GM18517 (cell line): ENCODE data around the gene NIBAN1.
"Not testable (repeated sequence)": the region's sequence is repeated elsewhere in the genome, so short reads cannot be mapped to it uniquely, and the experiment has no call there.

Experiments used
- ATAC-seq: cut with Tn5 transposase; IDR thresholded peaks from one replicate; pipeline ENCODE4 v1.9.1; 2021; ENCODE audit warnings: mild to moderate bottlenecking, moderate library complexity; ENCODE audit not compliant: unreplicated experiment

Gene NIBAN1

GRCh38 chr1:184974056-184974836 lies at the start of gene NIBAN1:
Gene NIBAN1 (minus strand): TSS chr1:184974508. CDS start chr1:184974356, 152 bp downstream.
- peak; percentile 50 for ATAC-seq

DNA sequence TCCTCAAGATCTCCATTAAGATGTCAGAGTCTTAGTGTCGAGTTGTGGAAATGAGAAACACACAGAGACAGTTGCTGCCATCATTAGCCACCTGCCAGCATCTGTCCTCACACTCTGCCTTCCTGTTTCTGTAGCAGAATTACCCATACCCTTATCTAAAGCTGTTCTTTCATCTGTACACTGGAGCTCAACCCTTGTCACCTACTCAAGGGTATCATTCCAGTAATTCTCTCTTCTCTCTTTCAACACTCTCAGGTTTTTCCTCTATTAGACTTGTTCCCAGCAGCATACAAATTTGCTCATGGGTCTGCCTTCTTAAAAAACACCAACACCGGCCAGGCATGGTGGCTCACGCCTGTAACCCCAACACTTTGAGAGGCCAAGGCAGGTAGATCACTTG lies 43.7 kb upstream of the NIBAN1 start:
- ATAC-seq: no peak

- ATAC-seq: no peak
Measured at GRCh38 chr1:185017338-185017737, 43.0 kb upstream of the NIBAN1 start.

- ATAC-seq: no peak
Measured at GRCh38 chr1:185016880-185017279, 42.6 kb upstream of the NIBAN1 start.

DNA sequence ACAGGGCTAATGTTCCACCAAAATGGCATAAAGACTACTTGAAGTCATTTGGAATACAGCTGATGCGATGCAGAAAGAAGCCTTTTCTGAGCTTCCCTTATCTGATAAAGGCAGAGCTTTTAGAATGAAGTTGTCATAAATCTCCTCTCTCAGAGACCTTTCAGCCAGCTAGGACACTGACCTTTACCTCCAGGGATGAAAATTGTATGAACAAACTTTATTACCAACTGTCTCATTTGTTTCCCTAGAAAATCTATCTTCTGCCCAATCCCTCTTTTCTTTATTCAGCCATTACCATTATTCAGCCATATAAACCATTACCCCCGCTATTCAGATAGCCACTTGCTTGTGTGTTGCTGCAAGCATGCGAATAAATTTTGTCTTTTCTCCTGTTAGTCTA lies 41.3 kb upstream of the NIBAN1 start:
- ATAC-seq: no peak

DNA sequence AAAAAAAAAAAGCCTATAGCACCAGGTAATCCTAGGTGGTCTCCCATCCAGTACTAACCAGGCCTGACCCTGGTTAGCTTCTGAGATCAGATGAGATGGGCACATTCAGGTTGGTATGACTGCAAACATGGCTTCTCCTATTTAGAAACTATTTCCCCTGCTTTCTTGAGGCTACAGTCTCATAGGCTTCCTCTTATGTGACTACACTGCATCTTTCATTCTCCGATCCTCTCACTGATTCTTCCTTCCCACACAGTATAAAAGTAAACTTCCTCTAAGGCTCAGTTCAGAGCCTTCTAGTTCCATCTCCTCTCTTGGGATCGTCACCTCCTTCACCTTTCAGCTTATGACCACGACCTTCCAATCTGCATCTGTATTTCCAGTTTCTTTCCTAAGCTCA lies 40.6 kb upstream of the NIBAN1 start:
- no peak for ATAC-seq

GRCh38 chr1:185010361-185010760 lies 36.1 kb upstream of the NIBAN1 start:
- ATAC-seq: no peak

- ATAC-seq: no peak
Measured at GRCh38 chr1:185008838-185009237, 34.5 kb upstream of the NIBAN1 start.

DNA sequence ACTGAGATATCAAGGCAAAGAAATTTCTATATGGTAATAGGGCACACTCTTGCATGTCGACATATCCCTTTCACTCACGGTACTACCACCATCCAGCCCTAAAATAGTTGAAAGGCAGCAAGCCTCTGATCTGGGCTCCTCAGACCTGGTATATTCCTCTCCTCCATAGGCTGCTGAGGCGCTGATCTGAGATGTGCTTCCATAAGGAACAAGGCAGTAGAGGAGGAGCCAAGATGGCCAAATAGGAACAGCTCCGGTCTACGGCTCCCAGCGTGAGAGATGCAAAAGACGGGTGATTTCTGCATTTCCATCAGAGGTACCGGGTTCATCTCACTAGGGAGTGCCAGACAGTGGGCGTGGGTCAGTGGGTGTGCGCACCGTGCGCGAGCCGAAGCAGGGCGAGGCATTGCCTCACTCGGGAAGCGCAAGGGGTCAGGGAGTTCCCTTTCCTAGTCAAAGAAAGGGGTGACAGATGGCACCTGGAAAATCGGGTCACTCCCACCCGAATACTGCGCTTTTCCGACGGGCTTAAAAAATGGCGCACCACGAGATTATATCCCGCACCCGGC lies 27.1 kb upstream of the NIBAN1 start:
- ATAC-seq: not testable (repeated sequence)

- ATAC-seq: not testable (repeated sequence)
Measured at GRCh38 chr1:184999974-185000373, 25.7 kb upstream of the NIBAN1 start.

- no peak for ATAC-seq
Measured at GRCh38 chr1:184994301-184994700, 20.0 kb upstream of the NIBAN1 start.

GRCh38 chr1:184992271-184992670 lies 18.0 kb upstream of the NIBAN1 start:
- ATAC-seq: no peak

DNA sequence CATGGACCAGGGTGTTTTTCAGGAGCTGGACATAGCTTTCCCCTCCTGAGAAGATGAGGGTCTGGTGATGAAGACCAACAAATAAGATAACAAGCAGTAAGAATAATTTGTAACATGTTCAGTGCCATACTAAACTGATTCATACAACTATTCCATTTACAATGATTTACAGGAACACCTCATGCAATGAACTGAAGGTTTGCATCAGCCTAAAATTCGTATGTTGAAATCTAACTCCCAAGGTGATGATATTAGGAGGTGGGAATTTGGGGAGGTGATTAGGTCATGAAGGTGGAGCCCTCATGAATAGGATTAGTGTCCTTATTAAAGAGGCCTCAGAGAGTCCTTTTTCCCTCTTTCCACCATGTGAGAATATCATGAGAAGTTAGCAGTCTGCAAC lies 15.9 kb upstream of the NIBAN1 start:
- no peak for ATAC-seq

GRCh38 chr1:184988506-184988905 lies 14.2 kb upstream of the NIBAN1 start:
- no peak for ATAC-seq

- ATAC-seq: no peak
Measured at GRCh38 chr1:184987696-184988095, 13.4 kb upstream of the NIBAN1 start.

DNA sequence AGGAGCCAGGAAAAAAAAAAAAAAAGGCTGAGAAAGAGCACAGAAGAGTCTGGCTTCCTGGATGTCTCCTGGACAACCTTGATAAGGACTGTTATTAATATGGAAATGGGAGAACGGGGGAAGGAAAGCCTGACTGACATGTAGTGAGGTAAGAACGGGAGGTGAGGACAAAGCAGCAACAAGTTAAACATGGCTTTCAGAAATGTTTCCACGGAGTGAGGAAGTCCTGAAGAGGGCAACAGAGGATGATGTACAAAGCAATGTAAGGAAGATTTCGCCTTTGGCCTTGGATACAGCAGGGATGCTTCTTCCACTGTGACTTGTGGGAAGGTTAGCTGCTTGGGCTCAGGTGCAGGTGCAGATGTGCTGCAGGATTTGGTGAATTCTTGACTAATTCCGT lies 11.9 kb upstream of the NIBAN1 start:
- ATAC-seq: no peak

- peak; percentile 95 for ATAC-seq
Measured at GRCh38 chr1:184982002-184982954, 8.0 kb upstream of the NIBAN1 start.

GRCh38 chr1:184980726-184981125 lies 6.4 kb upstream of the NIBAN1 start:
- no peak for ATAC-seq

DNA sequence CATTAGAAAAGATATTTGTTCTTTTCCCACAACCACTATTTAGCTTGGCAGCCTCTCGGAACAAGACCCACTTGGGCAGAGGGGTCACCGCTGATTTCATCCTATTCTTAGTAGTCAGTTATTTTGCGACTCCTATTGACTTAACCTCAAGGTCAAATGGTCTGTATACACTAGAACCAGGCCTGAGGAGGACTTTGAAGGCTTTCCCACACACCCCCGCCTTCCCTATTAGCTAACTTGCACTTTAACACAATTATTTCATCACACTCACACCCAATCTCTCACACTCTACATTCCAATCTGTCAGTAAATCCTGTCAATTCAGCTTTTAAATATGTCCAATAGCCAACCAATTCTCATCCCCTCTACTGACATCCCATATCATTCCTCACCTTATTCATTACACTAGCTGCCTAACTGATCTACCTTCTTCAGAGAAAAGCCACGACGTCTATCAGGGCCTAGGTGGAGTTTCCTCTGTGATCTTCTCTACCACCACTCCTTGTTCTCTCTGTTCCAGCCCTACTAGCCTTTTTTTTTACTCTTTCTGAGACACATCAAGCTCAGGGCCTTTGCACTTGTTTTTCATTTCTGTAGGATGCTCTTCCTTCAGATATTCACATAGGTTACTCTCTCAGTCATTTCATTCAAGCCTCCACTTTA lies 1.0 kb upstream of the NIBAN1 start:
- no peak for ATAC-seq

DNA sequence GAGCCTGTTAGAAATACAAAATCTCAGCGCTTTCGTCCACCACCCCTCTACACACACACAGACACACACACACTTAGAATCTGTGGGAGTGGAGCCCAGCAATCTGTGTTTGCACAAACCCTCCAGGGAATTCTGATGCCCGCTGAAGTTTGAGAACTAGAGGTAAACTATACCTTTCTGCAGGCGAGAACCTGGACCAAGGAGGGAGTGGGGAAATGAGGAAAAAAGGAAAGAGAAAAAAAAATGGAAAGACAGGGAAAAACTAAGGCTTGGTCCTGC lies 468 bp upstream of the NIBAN1 start:
- ATAC-seq: no peak
